ENCODE results near the gene SUN3.

- TF ChIP-seq CTCF (conservative IDR thresholded peaks at IDR 0.05; ENCODE audit: low read depth, low read length) = no peak
- no peak for TF ChIP-seq EZH2 (IDR thresholded peaks at IDR 0.05; ENCODE audit: low read length, unreplicated experiment)
Observed at GRCh38 chr7:47951374-47951773, 77.5 kb downstream of the SUN3 start.
